GM23338 (cell line): Measurements from ENCODE around the gene PPP1R18. TPM values are rescaled to one million over a fixed set of nuclear protein-coding genes. Genes with fewer than 3 reads are reported as not detected.

ENCODE experiments used
- ATAC-seq: fragments of 200-7000 bp; cut with Tn5 transposase; 3 replicates; pipeline ENCODE4 v1.9.1; 2020
- DNase-seq: peaks from one replicate; pipeline ENCODE4 v3.0.0-alpha.2; 2015; ENCODE audit warnings: low spot score
- H2AFZ ChIP-seq: fragments of 200-600 bp; sonication (generic); 2 replicates; pipeline ENCODE4 v1.8.0; 2016; ENCODE audit warnings: antibody characterized with exemption, mild to moderate bottlenecking, moderate library complexity
- H3F3A ChIP-seq: fragments of 200-600 bp; sonication (generic); replicated peaks from 2 replicates; pipeline ENCODE4 v1.8.0; 2017; ENCODE audit warnings: antibody characterized with exemption, mixed run types, low read depth
- H3K27ac ChIP-seq: fragments of 200-600 bp; sonication (generic); 2 replicates; pipeline ENCODE4 v1.6.1; 2016; ENCODE audit warnings: low read depth
- H3K27me3 ChIP-seq: fragments of 200-600 bp; sonication (generic); 2 replicates; pipeline ENCODE4 v1.8.0; 2016; ENCODE audit warnings: mild to moderate bottlenecking, mixed run types, moderate library complexity; ENCODE audit not compliant: insufficient read depth
- H3K36me3 ChIP-seq: fragments of 200-600 bp; sonication (generic); 2 replicates; pipeline ENCODE4 v1.8.0; 2016; ENCODE audit warnings: mild to moderate bottlenecking; ENCODE audit not compliant: insufficient read depth
- H3K4me1 ChIP-seq: fragments of 200-600 bp; sonication (generic); 2 replicates; pipeline ENCODE4 v1.8.0; 2016; ENCODE audit warnings: mild to moderate bottlenecking, moderate library complexity; ENCODE audit not compliant: insufficient read depth
- H3K4me2 ChIP-seq: fragments of 200-600 bp; sonication (generic); 2 replicates; pipeline ENCODE4 v1.7.1; 2017; ENCODE audit warnings: mixed run types
- H3K4me3 ChIP-seq: fragments of 200-600 bp; sonication (generic); 2 replicates; pipeline ENCODE4 v1.6.1; 2016; ENCODE audit warnings: mixed run types
- H3K79me2 ChIP-seq: fragments of 200-600 bp; sonication (generic); replicated peaks from 2 replicates; pipeline ENCODE4 v1.8.0; 2017; ENCODE audit warnings: mild to moderate bottlenecking; ENCODE audit not compliant: insufficient read depth
- H3K9me2 ChIP-seq: fragments of 200-600 bp; sonication (generic); 2 replicates; pipeline ENCODE4 v1.8.0; 2017; ENCODE audit not compliant: insufficient read depth
- H4K20me1 ChIP-seq: fragments of 200-600 bp; sonication (generic); replicated peaks from 2 replicates; pipeline ENCODE4 v1.8.0; 2017; ENCODE audit warnings: mild to moderate bottlenecking; ENCODE audit not compliant: insufficient read depth
- H3K27ac Mint-ChIP-seq: 2 replicates; pipeline ENCODE4 v1.8.0; 2020; ENCODE audit warnings: inconsistent platforms, mild to moderate bottlenecking, moderate library complexity, mixed read lengths
- H3K27me3 Mint-ChIP-seq: 3 replicates; pipeline ENCODE4 v1.8.0; 2022; ENCODE audit warnings: low read depth, mild to moderate bottlenecking, moderate library complexity, mixed read lengths, inconsistent platforms; ENCODE audit not compliant: insufficient read depth, poor library complexity
- H3K36me3 Mint-ChIP-seq: 3 replicates; pipeline ENCODE4 v1.8.0; 2021; ENCODE audit warnings: low read depth, mild to moderate bottlenecking, inconsistent platforms, moderate library complexity, mixed read lengths
- H3K4me1 Mint-ChIP-seq: 3 replicates; pipeline ENCODE4 v1.8.0; 2020; ENCODE audit warnings: mild to moderate bottlenecking, inconsistent platforms, mixed read lengths
- H3K4me3 Mint-ChIP-seq: 3 replicates; pipeline ENCODE4 v1.8.0; 2021; ENCODE audit warnings: moderate library complexity, mild to moderate bottlenecking, inconsistent platforms, mixed read lengths
- H3K9me3 Mint-ChIP-seq: 3 replicates; pipeline ENCODE4 v1.8.0; 2020; ENCODE audit warnings: moderate library complexity, mild to moderate bottlenecking, inconsistent platforms, mixed read lengths
- CREB1 ChIP-seq: fragments of 250-450 bp; sonication (Bioruptor Pico); IDR thresholded peaks from 2 replicates; pipeline ENCODE4 v1.5.0; 2020; ENCODE audit warnings: low read depth, mild to moderate bottlenecking, moderate library complexity
- CTCF ChIP-seq, 2 experiments: fragments of 200-600 bp in 1 of 2; sonication (generic) in 1 of 2; conservative IDR thresholded peaks; 2 replicates each; pipeline versions ENCODE4 v1.5.1 to v1.6.1; 2016 to 2017; ENCODE audit warnings: antibody characterized with exemption in 2 of 2, low read depth in 2 of 2, mild to moderate bottlenecking in 2 of 2, moderate library complexity in 1 of 2
- EZH2 ChIP-seq: fragments of 200-600 bp; sonication (generic); IDR thresholded peaks from one replicate; pipeline ENCODE4 v1.8.0; 2017; ENCODE audit warnings: antibody characterized with exemption, mild to moderate bottlenecking, low read depth; ENCODE audit not compliant: unreplicated experiment
- EZH2phosphoT487 ChIP-seq: fragments of 200-600 bp; sonication (generic); IDR thresholded peaks from one replicate; pipeline ENCODE4 v1.8.1; 2018; ENCODE audit warnings: antibody characterized with exemption; ENCODE audit not compliant: unreplicated experiment
- JUNB ChIP-seq: IDR thresholded peaks from one replicate; pipeline ENCODE4 v1.6.1; 2016; ENCODE audit warnings: antibody characterized with exemption; ENCODE audit not compliant: unreplicated experiment
- NANOG ChIP-seq: IDR thresholded peaks from 2 replicates; pipeline ENCODE4 v1.6.1; 2016; ENCODE audit warnings: antibody characterized with exemption, borderline replicate concordance
- POLR2AphosphoS5 ChIP-seq: IDR thresholded peaks from 2 replicates; pipeline ENCODE4 v1.6.1; 2016; ENCODE audit warnings: antibody characterized with exemption, low read depth
- REST ChIP-seq: IDR thresholded peaks from one replicate; pipeline ENCODE4 v1.6.1; 2018; ENCODE audit warnings: antibody characterized with exemption; ENCODE audit not compliant: unreplicated experiment
- STAT1 ChIP-seq: IDR thresholded peaks from one replicate; pipeline ENCODE4 v1.6.1; 2016; ENCODE audit warnings: antibody characterized with exemption; ENCODE audit not compliant: unreplicated experiment
- ZNF114 ChIP-seq: fragments of 250-450 bp; sonication (Bioruptor Pico); IDR thresholded peaks from 2 replicates; pipeline ENCODE4 v1.5.0; 2020; ENCODE audit warnings: mild to moderate bottlenecking, moderate library complexity
- ZNF331 ChIP-seq: fragments of 250-450 bp; sonication (Bioruptor Pico); IDR thresholded peaks from 2 replicates; pipeline ENCODE4 v1.5.0; 2020; ENCODE audit warnings: low read depth, mild to moderate bottlenecking, moderate library complexity
- polyA plus RNA-seq: library from polyadenylated mRNA; unstranded; fragments of >200 nt; fragmentation: Nextera tagmentation; extraction: Ambion mirVana; gene quantifications from 2 replicates; pipeline ENCODE4 v1.2.1, GENCODE V29; 2016
- total RNA-seq: library from RNA; depleted of rRNA; stranded (reverse); fragments of >200 nt; shearing (Covaris generic); gene quantifications from 2 replicates; pipeline ENCODE4 v1.2.3, GENCODE V29; 2014
- TF ChIP-seq, protein P1 (sequence below): IDR thresholded peaks from 2 replicates; pipeline ENCODE4 v1.6.1; 2016; ENCODE audit warnings: antibody characterized with exemption

The PPP1R18 gene
- total and polyA plus RNA-seq, 2 experiments from 2014 or later: 17.1 to 19.2 TPM

DNA sequence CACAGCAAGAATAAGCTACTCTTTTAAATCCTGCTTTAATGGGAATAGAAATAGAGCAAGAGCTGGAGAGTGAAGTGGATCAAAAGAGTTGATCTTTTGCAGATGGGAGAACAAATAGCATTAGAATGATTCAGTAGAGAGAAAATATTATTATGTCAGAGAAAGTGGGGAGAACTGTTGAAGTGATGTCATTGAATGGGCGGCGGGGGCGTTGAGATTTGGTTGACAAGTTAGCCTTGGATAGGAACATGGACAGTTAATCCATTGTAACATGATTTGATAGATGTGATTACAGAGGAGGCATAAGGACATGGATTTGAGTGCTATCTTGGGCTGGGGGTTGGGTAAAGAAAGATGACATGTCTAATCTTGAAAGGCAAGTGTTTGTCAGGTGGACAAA is 50.6 kb downstream of the PPP1R18 start (continued):
- TF ChIP-seq REST (no peak), JUNB (no peak), STAT1 (no peak), EZH2phosphoT487 (no peak), CREB1 (no peak), EZH2 (no peak)

GRCh38 chr6:30626484-30627366 is 59.7 kb downstream of the PPP1R18 start, which contains the start of gene ATAT1:
ATAT1 (plus strand) TSS chr6:30626874.
- peaks cover 14% of the 10 kb centered on the region for H3K4me1 ChIP-seq
- H3K27me3 ChIP-seq: no peaks in the 10 kb centered on the region
- no peaks in the 10 kb centered on the region for H3K9me2 ChIP-seq
- peak within 1 kb of the TSS; percentile 97 for H3K27ac Mint-ChIP-seq
- no peaks in the 10 kb centered on the region; the same call in 1 of the 2 replicates for H4K20me1 ChIP-seq
- peaks cover 14% of the 10 kb centered on the region for H3K4me1 Mint-ChIP-seq
- TF ChIP-seq STAT1: no peak
- TF ChIP-seq POLR2AphosphoS5: peak; percentile 91
- TF ChIP-seq JUNB: no peak
- TF ChIP-seq, protein P1, sequence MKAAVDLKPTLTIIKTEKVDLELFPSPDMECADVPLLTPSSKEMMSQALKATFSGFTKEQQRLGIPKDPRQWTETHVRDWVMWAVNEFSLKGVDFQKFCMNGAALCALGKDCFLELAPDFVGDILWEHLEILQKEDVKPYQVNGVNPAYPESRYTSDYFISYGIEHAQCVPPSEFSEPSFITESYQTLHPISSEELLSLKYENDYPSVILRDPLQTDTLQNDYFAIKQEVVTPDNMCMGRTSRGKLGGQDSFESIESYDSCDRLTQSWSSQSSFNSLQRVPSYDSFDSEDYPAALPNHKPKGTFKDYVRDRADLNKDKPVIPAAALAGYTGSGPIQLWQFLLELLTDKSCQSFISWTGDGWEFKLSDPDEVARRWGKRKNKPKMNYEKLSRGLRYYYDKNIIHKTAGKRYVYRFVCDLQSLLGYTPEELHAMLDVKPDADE: peak; percentile 69
- no peak for TF ChIP-seq ZNF114 (CRISPR knock-in tag)
- TF ChIP-seq CTCF (conservative IDR thresholded peaks at IDR 0.05; ENCODE audit: low read depth in 2 of 2): peak; percentile 36 to 56
- TF ChIP-seq REST: no peak
- TF ChIP-seq EZH2: no peak
- TF ChIP-seq NANOG: no peak
- TF ChIP-seq CREB1: peak; percentile 90
- no peak for TF ChIP-seq ZNF331 (CRISPR knock-in tag)
- ATAC-seq (peak; percentile 98), DNase-seq (peak; percentile 96)
- H3K4me2 ChIP-seq: peak within 1 kb of the TSS; percentile 91
- peaks cover 8% of the 10 kb centered on the region for H3K79me2 ChIP-seq
- H3K4me3 Mint-ChIP-seq: peak within 1 kb of the TSS; percentile 89
- H3K36me3 Mint-ChIP-seq: peaks cover 74% of the 10 kb centered on the region
- peaks cover 17% of the 10 kb centered on the region for H3K36me3 ChIP-seq
- peak within 1 kb of the TSS; percentile 79 for H3K27ac ChIP-seq
- peak within 1 kb of the TSS; percentile 82; the same call in 1 of the 2 replicates for H2AFZ ChIP-seq
- peak within 1 kb of the TSS; percentile 73 for H3K4me3 ChIP-seq
- H3K27me3 Mint-ChIP-seq: peaks cover 19% of the 10 kb centered on the region
- H3F3A ChIP-seq: peaks cover 20% of the 10 kb centered on the region
- no peaks in the 10 kb centered on the region for H3K9me3 Mint-ChIP-seq
